Endothelial cell (in vitro differentiated cells): ENCODE data around the gene NSD2. TPM values are rescaled to one million over a fixed set of nuclear protein-coding genes. Genes with fewer than 3 reads are reported as not detected.
A peak's percentile ranks its signal among the peaks of the same experiment; 100 is the strongest.

ENCODE experiments used
- DNase-seq: peaks from one replicate; pipeline ENCODE4 v3.0.0; 2021; ENCODE audit warnings: low spot score
- H3K27ac Mint-ChIP-seq: one replicate; pipeline ENCODE4 v1.8.0; 2021; ENCODE audit warnings: mixed read lengths, inconsistent platforms; ENCODE audit not compliant: unreplicated experiment
- H3K27me3 Mint-ChIP-seq: one replicate; pipeline ENCODE4 v1.8.0; 2021; ENCODE audit warnings: mild to moderate bottlenecking, moderate library complexity, mixed read lengths, inconsistent platforms; ENCODE audit not compliant: unreplicated experiment
- H3K36me3 Mint-ChIP-seq: one replicate; pipeline ENCODE4 v1.8.0; 2021; ENCODE audit warnings: mild to moderate bottlenecking, low read depth, mixed read lengths, inconsistent platforms; ENCODE audit not compliant: unreplicated experiment
- H3K4me1 Mint-ChIP-seq: one replicate; pipeline ENCODE4 v1.8.0; 2021; ENCODE audit warnings: mild to moderate bottlenecking, mixed read lengths, inconsistent platforms; ENCODE audit not compliant: unreplicated experiment
- H3K4me3 Mint-ChIP-seq: one replicate; pipeline ENCODE4 v1.8.0; 2021; ENCODE audit warnings: mild to moderate bottlenecking, mixed read lengths, inconsistent platforms; ENCODE audit not compliant: unreplicated experiment
- H3K9me3 Mint-ChIP-seq: one replicate; pipeline ENCODE4 v1.8.0; 2021; ENCODE audit warnings: mixed read lengths, inconsistent platforms; ENCODE audit not compliant: unreplicated experiment
- total RNA-seq: library from RNA; stranded (reverse); fragmentation: NEBNext Ultra II Directional; extraction: Animal tissue kit (Norgen Biotek cat#: 25700); gene quantifications from one replicate; pipeline ENCODE4 v1.2.1, GENCODE V29; 2021; ENCODE audit not compliant: unreplicated experiment
- TF ChIP-seq, protein P1 (sequence below): fragments of 200-600 bp; sonication (generic); IDR thresholded peaks from one replicate; pipeline ENCODE4 v1.5.0; 2021; ENCODE audit warnings: antibody characterized with exemption; ENCODE audit not compliant: unreplicated experiment

The NSD2 gene
- total RNA-seq, 1 donor from 2014 or later: 93.5 TPM

DNA sequence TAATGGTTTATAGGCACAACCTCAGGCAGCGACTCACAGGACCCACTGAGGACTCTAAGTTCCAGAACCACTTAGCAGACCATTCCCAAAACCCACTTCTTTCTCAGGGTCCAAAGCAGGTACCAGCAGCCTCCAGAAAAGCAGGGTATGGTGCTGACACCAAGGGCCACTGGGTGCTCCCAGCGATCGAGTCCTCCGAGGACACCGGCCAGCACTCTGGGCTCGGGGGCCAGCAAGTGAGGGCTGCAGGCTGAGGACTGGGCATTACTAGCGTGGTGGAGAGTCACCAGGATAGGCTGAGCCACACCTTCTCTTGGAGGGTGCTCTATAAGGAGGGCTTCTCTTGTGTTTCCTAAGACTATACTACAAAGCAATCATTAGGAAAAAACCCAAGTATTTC is 34.5 kb upstream of the NSD2 start:
- TF ChIP-seq, protein P1, sequence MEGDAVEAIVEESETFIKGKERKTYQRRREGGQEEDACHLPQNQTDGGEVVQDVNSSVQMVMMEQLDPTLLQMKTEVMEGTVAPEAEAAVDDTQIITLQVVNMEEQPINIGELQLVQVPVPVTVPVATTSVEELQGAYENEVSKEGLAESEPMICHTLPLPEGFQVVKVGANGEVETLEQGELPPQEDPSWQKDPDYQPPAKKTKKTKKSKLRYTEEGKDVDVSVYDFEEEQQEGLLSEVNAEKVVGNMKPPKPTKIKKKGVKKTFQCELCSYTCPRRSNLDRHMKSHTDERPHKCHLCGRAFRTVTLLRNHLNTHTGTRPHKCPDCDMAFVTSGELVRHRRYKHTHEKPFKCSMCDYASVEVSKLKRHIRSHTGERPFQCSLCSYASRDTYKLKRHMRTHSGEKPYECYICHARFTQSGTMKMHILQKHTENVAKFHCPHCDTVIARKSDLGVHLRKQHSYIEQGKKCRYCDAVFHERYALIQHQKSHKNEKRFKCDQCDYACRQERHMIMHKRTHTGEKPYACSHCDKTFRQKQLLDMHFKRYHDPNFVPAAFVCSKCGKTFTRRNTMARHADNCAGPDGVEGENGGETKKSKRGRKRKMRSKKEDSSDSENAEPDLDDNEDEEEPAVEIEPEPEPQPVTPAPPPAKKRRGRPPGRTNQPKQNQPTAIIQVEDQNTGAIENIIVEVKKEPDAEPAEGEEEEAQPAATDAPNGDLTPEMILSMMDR: no peak
- Mint-ChIP-seq H3K27me3 (no peaks in the 10 kb centered on the region), H3K36me3 (peaks cover 30% of the 10 kb centered on the region), H3K27ac (no peak overlapping the region), H3K4me1 (no peaks in the 10 kb centered on the region), H3K9me3 (no peaks in the 10 kb centered on the region), H3K4me3 (no peak overlapping the region)
- no peak for DNase-seq

DNA sequence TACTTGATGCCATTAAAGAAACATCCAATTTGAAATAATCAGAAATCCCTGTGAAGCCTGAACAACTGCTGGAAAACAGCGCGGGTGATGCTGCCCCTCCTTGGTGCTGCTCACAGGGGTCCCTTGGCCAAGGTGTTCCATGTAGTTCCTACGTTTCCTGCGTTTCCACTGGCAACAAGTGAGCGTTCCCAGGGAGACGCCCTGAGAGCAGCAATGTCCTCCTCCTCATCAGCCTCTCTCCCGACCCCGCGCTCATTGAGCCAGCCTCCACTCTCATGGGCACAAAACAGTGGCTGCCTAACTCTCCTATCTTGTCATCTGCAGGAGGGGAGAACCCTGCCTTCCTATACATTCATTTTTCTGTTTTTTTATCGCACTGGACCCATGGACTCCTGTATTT is 34.1 kb upstream of the NSD2 start:
- H3K36me3 Mint-ChIP-seq: peaks cover 27% of the 10 kb centered on the region
- H3K27ac Mint-ChIP-seq: no peak overlapping the region
- H3K27me3 Mint-ChIP-seq: no peaks in the 10 kb centered on the region
- no peak for DNase-seq
- TF ChIP-seq, protein P1: no peak
- H3K4me1 Mint-ChIP-seq: no peaks in the 10 kb centered on the region
- H3K4me3 Mint-ChIP-seq: no peak overlapping the region
- no peaks in the 10 kb centered on the region for H3K9me3 Mint-ChIP-seq

- Mint-ChIP-seq H3K27me3 (no peaks in the 10 kb centered on the region), H3K4me3 (no peak overlapping the region), H3K4me1 (no peaks in the 10 kb centered on the region), H3K27ac (no peak overlapping the region), H3K36me3 (peaks cover 33% of the 10 kb centered on the region), H3K9me3 (no peaks in the 10 kb centered on the region)
- TF ChIP-seq, protein P1: no peak
- no peak for DNase-seq
Measured at GRCh38 chr4:1839282-1839681, 31.9 kb upstream of the NSD2 start.

DNA sequence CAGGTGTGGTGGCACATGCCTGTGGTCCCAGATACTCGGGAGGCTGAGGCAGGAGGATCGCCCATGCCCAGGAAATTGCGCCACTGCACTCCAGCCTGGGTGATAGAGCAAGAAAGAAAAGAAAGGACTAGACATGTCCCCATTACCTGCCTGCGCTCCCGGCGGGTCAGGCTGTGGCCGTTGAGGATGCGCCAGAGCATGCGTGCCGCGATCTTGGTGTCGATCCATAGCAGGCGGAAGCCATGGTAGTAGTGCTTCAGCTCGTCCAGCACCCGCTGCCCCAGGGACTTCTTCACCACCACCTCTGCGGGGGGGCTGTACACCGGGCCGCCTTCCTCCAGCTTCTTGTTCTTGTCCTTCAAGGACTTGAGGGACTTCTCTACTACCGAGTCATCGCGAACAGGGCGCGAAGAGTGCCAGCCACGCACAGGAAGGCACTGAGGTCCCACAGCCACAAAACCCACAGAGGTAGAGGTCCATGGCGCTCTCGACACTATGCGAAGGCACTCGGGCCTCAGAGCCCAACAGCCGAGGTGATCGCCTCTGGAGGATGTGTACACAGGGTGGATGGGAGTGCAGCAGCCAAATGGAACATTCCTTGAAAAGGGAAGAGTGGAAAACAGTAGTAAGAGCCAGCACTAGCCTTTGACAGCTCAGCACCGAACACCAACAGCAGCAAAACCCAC is 29.8 kb upstream of the NSD2 start:
- no peak overlapping the region for H3K27ac Mint-ChIP-seq
- no peak for DNase-seq
- H3K27me3 Mint-ChIP-seq: no peaks in the 10 kb centered on the region
- TF ChIP-seq, protein P1: no peak
- no peaks in the 10 kb centered on the region for H3K4me1 Mint-ChIP-seq
- H3K9me3 Mint-ChIP-seq: no peaks in the 10 kb centered on the region
- H3K4me3 Mint-ChIP-seq: peak overlapping the region; percentile 21
- peaks cover 29% of the 10 kb centered on the region for H3K36me3 Mint-ChIP-seq

- H3K36me3 Mint-ChIP-seq: peaks cover 28% of the 10 kb centered on the region
- no peak overlapping the region for H3K4me3 Mint-ChIP-seq
- TF ChIP-seq, protein P1: no peak
- H3K4me1 Mint-ChIP-seq: no peaks in the 10 kb centered on the region
- no peak for DNase-seq
- H3K27ac Mint-ChIP-seq: no peak overlapping the region
- no peaks in the 10 kb centered on the region for H3K27me3 Mint-ChIP-seq
- no peaks in the 10 kb centered on the region for H3K9me3 Mint-ChIP-seq
Measured at GRCh38 chr4:1841887-1842210, 29.3 kb upstream of the NSD2 start.
